ENCODE measurements around the gene SYPL2. TPM values are rescaled to one million over a fixed set of nuclear protein-coding genes. Genes with fewer than 3 reads are reported as not detected.
"Not testable (repeated sequence)": the region's sequence is repeated elsewhere in the genome, so short reads cannot be mapped to it uniquely, and the experiment has no call there.

The SYPL2 gene
- total RNA-seq, 2 experiments from 2014 or later: not detected

DNA sequence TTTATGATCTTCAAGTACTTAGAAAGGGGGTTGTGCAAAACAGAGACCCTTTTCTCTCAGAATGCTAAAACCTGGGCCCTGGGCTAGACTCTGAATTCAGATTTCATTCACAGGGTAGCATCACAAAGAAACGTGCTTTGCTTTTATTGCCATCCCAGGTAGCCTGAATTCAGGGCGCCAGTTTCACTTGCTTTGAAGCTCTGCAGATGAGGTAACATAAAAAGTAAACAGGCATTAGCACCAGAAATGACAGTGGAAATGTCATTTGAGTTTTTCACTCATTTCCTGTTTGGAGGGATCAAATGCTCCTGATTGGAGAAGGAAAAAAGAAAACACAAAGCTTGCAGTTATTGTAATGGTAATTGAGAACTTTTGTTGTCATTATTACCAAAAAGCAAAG, 2.6 kb downstream of the SYPL2 start:
- ATAC-seq: no peak
- Mint-ChIP-seq H3K36me3 (ENCODE audit: low read depth) (no peaks in the 10 kb centered on the region), H3K27ac (no peak overlapping the region), H3K27me3 (peaks cover 57% of the 10 kb centered on the region), H3K4me1 (ENCODE audit: low read depth) (peaks cover 2% of the 10 kb centered on the region), H3K4me3 (no peak overlapping the region), H3K9me3 (no peaks in the 10 kb centered on the region)
- no peak for DNase-seq
- ChIA-PET CTCF (interaction anchor here (1.1 to 2.8 kb wide), 4 partner anchors 14 to 171 kb away, joined by 3 to 10 read pairs (median 6); partner anchors contain the start of gene ATXN7L2), POLR2A (interaction anchor here (0.5 to 1.5 kb wide), 5 partner anchors 11 to 45 kb away, joined by 3 to 5 read pairs (median 4); partner anchors contain the start of gene PSMA5)
- intact Hi-C loops (cut with micrococcal nuclease): no loop called here
- TF ChIP-seq, protein P1, sequence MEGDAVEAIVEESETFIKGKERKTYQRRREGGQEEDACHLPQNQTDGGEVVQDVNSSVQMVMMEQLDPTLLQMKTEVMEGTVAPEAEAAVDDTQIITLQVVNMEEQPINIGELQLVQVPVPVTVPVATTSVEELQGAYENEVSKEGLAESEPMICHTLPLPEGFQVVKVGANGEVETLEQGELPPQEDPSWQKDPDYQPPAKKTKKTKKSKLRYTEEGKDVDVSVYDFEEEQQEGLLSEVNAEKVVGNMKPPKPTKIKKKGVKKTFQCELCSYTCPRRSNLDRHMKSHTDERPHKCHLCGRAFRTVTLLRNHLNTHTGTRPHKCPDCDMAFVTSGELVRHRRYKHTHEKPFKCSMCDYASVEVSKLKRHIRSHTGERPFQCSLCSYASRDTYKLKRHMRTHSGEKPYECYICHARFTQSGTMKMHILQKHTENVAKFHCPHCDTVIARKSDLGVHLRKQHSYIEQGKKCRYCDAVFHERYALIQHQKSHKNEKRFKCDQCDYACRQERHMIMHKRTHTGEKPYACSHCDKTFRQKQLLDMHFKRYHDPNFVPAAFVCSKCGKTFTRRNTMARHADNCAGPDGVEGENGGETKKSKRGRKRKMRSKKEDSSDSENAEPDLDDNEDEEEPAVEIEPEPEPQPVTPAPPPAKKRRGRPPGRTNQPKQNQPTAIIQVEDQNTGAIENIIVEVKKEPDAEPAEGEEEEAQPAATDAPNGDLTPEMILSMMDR (IDR thresholded peaks at IDR 0.05): no peak

DNA sequence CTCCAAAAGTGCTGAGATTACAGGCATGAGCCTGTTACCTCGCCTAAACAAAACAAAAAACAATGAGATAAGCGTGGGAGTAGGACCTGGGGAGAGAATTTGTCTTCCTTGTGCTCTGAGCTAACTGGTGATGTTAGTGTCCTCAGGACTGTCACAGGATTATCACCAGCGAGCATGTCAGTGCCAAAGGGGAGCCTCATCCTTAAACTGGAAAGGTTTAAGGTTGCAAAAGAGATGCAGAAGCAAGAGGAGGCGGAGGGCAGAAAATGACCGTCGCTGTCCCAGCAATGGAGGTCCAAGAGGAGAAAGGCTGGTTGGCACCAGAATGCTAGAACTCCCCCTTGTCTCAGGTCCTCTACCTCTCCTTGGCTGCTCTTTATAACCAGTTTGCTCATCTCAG, 3.9 kb downstream of the SYPL2 start:
- Mint-ChIP-seq H3K4me1 (ENCODE audit: low read depth) (peaks cover 2% of the 10 kb centered on the region), H3K9me3 (no peaks in the 10 kb centered on the region), H3K4me3 (no peak overlapping the region), H3K27ac (no peak overlapping the region), H3K27me3 (peaks cover 46% of the 10 kb centered on the region), H3K36me3 (ENCODE audit: low read depth) (no peaks in the 10 kb centered on the region)
- ATAC-seq: no peak
- POLR2A ChIA-PET: interaction anchor here (1.1 kb wide), 1 partner anchor 13 kb away, joined by 5 read pairs; the partner anchor contains the start of gene ATXN7L2
- intact Hi-C loops (cut with micrococcal nuclease): no loop called here
- DNase-seq: no peak
- TF ChIP-seq, protein P1 (IDR thresholded peaks at IDR 0.05): no peak
- CTCF ChIA-PET: interaction anchor here (1.2 to 2.8 kb wide), 3 partner anchors 8 to 170 kb away, joined by 4 to 10 read pairs (median 6); partner anchors contain the start of gene ATXN7L2

DNA sequence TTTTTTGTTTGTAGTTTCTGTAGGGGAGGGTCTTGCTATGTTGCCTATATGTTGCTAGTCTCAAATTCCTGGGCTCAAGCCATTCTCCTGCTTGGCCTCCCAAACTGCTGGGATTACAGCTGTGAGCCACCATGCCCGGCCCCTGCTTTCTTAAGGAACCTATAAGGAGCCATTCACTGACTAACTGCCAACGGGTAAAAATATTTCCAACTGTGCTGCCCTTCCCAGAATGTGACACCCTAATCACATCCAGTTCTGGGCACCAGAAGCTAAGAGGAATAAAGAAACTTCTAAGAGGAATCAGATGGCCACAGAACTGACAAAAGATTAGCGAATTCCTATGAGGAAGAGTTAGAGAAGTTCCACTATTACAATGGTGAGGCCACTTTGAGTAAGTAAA, 6.4 kb downstream of the SYPL2 start:
- TF ChIP-seq, protein P1 (IDR thresholded peaks at IDR 0.05): no peak
- Mint-ChIP-seq H3K9me3 (no peaks in the 10 kb centered on the region), H3K4me3 (no peak overlapping the region), H3K27ac (no peak overlapping the region), H3K27me3 (peaks cover 34% of the 10 kb centered on the region), H3K36me3 (ENCODE audit: low read depth) (no peaks in the 10 kb centered on the region), H3K4me1 (ENCODE audit: low read depth) (peaks cover 2% of the 10 kb centered on the region)
- ATAC-seq (no peak), DNase-seq (no peak)
- CTCF ChIA-PET: no interaction called here
- POLR2A ChIA-PET: interaction anchor here (1.7 kb wide), 1 partner anchor 11 kb away, joined by 6 read pairs; the partner anchor contains the start of gene ATXN7L2
- intact Hi-C loops (cut with micrococcal nuclease): no loop called here

DNA sequence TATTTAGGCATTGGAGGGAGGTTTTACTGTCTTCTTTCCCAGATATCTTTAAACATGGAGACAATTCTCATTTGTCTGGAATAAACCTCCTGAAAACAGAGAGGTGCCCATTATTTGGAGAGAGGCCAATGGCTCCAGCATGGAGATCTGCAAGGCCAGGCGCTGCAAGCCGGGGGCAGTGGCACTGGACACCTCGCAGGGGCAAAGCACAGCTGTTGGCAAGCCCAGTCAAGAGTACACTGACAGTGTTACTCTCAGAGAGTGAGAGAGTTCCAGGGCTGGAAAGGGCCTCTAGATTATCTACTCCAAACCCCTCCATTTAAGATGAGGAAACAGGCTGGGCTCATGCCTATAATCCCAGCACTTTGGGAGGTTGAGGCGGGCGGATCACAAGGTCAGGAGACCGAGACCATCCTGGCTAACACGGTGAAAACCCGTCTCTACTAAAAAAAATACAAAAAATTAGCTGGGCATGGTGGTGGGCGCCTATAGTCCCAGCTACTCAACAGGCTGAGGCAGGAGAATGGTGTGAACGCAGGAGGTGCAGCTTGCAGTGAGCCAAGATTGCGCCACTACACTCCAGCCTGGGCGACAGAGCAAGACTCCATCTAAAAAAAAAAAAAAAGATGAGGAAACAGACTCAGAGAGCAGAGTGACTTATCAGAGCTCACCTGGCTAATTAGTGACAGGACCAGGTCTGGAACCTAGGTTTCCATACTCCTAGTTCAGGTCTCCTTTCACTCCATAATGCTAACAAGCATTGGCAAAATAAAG, 7.1 kb downstream of the SYPL2 start:
- H3K27ac Mint-ChIP-seq; H3K4me3 Mint-ChIP-seq; DNase-seq; H3K4me1 Mint-ChIP-seq (ENCODE audit: low read depth); H3K9me3 Mint-ChIP-seq; intact Hi-C loops (cut with micrococcal nuclease); ATAC-seq; H3K36me3 Mint-ChIP-seq (ENCODE audit: low read depth): not testable (repeated sequence)
- ChIA-PET CTCF (interaction anchor here (1.2 kb wide), 1 partner anchor 59 kb away, joined by 5 read pairs; no protein-coding TSS in a partner anchor), POLR2A (interaction anchor here (1.7 kb wide), 1 partner anchor 10 kb away, joined by 6 read pairs; the partner anchor contains the start of gene ATXN7L2)
- peaks cover 28% of the 10 kb centered on the region for H3K27me3 Mint-ChIP-seq

DNA sequence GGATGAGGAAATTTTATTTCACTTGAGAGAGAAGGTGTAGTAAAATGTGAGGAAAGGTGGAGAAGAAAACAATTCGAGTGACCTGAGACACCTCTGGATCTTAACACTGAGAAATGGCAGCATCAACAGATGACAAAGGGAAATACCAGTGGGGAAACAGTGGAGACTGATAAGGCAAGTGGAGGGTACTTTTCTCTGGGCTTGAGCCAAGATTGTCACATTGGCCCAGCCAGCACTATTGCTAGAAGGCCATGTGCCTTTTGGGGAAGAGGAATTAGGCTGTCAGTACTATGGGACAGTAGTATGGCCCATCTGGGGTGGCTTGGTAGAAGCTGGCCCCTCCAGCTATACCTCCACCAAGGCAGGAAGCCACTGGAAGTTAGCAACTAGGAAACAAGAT, 8.4 kb downstream of the SYPL2 start:
- ATAC-seq: no peak
- no peaks in the 10 kb centered on the region for H3K9me3 Mint-ChIP-seq
- H3K36me3 Mint-ChIP-seq (ENCODE audit: low read depth): no peaks in the 10 kb centered on the region
- no peak for DNase-seq
- no peak overlapping the region for H3K27ac Mint-ChIP-seq
- TF ChIP-seq, protein P1 (IDR thresholded peaks at IDR 0.05): no peak
- H3K4me1 Mint-ChIP-seq (ENCODE audit: low read depth): no peaks in the 10 kb centered on the region
- intact Hi-C loops (cut with micrococcal nuclease): no loop called here
- H3K4me3 Mint-ChIP-seq: no peak overlapping the region
- ChIA-PET CTCF (interaction anchor here (0.9 to 1.0 kb wide), 2 partner anchors 12 to 58 kb away, joined by 4 to 6 read pairs; no protein-coding TSS in a partner anchor), POLR2A (no interaction called here)
- peaks cover 29% of the 10 kb centered on the region for H3K27me3 Mint-ChIP-seq
